Measurements from ENCODE around the gene MDC1. TPM values are rescaled to one million over a fixed set of nuclear protein-coding genes. Genes with fewer than 3 reads are reported as not detected.
A peak's percentile ranks its signal among the peaks of the same experiment; 100 is the strongest.

The MDC1 gene
- total RNA-seq, 1 donor from 2014 or later, result 23.1 TPM

- DNase-seq (ENCODE audit: low spot score), result no peak
Measured at GRCh38 chr6:30749554-30750378, 32.7 kb upstream of the MDC1 start.

GRCh38 chr6:30748851-30749540, 31.9 kb upstream of the MDC1 start:
- intact Hi-C loops (cut with DNase I), result no loop called here
- no peak for DNase-seq (ENCODE audit: low spot score)

More at GRCh38 chr6:30749554-30750378, 32.7 kb upstream of the MDC1 start:
- intact Hi-C loops (cut with DNase I), result no loop called here

GRCh38 chr6:30747902-30748769, 31.1 kb upstream of the MDC1 start:
- intact Hi-C loops (cut with DNase I), result loop anchor here (2.0 kb wide), 1 partner anchor 135 kb away; no protein-coding TSS in a partner anchor
- DNase-seq (ENCODE audit: low spot score), result no peak

DNA sequence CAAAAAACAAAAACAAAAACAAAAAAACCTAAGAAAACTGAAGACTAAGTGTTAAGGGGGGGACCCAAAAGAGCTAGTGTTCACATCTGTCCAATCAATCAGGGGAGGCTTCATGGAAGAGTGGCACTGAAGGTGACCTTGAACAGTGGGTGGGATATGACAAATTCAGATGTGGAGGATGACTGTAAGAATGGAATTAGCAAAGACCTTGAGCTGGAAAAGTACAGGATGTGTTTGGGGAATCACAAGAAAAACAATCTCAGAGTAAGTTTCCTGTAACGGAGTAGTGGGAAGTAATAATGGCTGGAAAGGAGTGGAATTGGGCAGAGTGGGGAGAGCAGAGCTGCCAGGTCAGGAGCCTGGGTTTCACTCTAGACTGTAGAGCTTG, 30.2 kb upstream of the MDC1 start:
- DNase-seq (ENCODE audit: low spot score), result no peak
- intact Hi-C loops (cut with DNase I), result loop anchor here (2.0 kb wide), 1 partner anchor 136 kb away; no protein-coding TSS in a partner anchor

- intact Hi-C loops (cut with DNase I), result loop anchor here (5.0 kb wide), 1 partner anchor 78 kb away; no protein-coding TSS in a partner anchor
- DNase-seq (ENCODE audit: low spot score), result peak; percentile 97
Measured at GRCh38 chr6:30744054-30744805, 27.1 kb upstream of the MDC1 start, which contains the start of gene IER3. IER3 (minus strand) TSS chr6:30744547; CDS start chr6:30744518, 29 bp downstream.

DNA sequence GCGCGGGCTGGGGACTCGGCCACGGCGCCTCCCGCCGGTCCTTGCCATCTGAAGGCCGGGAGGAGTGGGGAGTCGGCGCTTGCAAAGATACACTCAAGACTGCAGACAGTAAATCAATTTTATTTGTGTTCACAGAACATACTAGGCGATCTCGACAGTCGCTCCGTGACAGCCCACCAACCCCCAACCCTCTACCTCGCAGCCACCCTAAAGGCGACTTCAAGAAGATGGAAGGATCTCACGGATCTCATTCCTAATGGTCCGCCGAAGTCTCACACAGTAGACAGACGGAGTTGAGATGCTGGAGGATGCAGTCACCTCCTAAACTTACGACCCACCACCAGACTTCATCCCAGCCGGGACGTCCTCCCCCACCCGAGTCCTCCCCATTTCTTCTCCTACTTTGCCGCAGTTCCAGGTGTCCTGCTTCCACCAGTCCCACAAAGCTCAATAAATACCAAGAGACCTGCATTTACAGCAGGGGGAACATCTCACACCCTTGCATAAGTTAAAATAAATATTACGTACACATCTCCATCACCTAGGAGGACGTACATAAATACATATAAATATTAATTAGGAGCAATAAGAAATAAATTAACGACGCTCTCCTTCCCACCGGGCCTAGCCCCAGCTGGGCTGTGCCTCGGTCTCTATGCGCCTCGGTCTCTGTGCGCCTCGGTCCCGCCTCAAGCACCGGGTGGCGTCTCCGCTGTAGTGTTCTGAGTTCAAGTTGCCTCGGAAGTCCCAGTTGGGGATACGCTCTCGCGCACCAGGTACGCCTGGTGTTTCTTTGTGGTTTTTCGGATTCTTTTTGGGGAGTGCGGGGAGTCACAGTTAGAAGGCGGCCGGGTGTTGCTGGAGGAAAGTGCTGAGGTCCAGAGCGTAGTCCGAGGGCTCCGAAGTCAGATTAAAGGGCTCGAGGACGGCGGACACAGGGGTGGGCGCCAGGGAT, 26.3 kb upstream of the MDC1 start:
- intact Hi-C loops (cut with DNase I), result loop anchor here (2.0 to 5.0 kb wide), 4 partner anchors 23 to 79 kb away; partner anchors contain the start of genes PPP1R18 and TUBB
- DNase-seq (ENCODE audit: low spot score), result no peak

DNA sequence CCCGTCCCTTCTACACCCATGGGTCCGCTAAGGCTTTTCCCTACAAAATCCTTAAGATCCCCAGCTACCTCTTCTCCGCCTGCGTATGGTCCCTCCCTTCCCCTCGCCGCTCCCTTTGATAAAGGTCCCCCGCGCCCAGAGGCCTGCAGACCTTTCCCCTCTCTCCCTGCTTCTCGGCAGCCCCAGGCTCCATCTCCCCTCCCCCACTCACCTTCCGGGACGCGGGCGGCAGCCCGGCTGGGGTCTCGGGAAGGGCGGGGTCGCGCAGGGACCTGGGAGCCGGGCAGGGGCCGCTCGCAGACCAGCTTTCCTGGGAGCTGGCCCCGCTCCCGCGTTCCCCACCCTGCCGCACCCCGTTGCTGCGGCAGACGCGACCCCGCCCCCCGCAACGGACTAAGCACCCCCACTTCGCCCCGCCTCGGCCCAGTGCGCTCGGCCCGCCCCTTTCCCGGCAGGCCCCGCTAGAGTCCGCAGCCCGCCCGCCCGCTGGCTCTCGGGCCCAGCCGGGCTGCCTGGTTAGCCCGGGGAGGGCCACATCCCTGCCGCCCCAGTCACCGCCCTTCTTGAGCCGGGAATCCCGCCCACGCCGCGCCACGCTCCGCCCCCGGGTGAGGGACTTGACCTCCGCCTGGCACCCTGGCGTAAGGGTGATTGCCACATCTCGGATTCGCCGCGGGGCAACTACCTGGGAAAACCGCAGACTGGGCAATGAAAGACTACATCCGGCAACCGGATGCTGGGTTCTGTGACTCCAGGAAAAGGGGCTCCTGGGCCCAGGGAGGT, 25.4 kb upstream of the MDC1 start, which contains the start of gene FLOT1:
FLOT1 (minus strand) TSS at position 372 of the 783 bp plus-strand sequence. CDS start 498 bp downstream, outside the sequence.
- intact Hi-C loops (cut with DNase I), result loop anchor here (2.0 to 5.0 kb wide), 4 partner anchors 22 to 80 kb away; partner anchors contain the start of genes PPP1R18 and TUBB

GRCh38 chr6:30741789-30742315, 24.8 kb upstream of the MDC1 start:
- DNase-seq (ENCODE audit: low spot score), result no peak
- intact Hi-C loops (cut with DNase I), result loop anchor here (2.0 to 5.0 kb wide), 4 partner anchors 21 to 80 kb away; partner anchors contain the start of genes PPP1R18 and TUBB

More for the DNA sequence above, 25.4 kb upstream of the MDC1 start, which contains the start of gene FLOT1:
- DNase-seq (ENCODE audit: low spot score), result peak; percentile 99

DNA sequence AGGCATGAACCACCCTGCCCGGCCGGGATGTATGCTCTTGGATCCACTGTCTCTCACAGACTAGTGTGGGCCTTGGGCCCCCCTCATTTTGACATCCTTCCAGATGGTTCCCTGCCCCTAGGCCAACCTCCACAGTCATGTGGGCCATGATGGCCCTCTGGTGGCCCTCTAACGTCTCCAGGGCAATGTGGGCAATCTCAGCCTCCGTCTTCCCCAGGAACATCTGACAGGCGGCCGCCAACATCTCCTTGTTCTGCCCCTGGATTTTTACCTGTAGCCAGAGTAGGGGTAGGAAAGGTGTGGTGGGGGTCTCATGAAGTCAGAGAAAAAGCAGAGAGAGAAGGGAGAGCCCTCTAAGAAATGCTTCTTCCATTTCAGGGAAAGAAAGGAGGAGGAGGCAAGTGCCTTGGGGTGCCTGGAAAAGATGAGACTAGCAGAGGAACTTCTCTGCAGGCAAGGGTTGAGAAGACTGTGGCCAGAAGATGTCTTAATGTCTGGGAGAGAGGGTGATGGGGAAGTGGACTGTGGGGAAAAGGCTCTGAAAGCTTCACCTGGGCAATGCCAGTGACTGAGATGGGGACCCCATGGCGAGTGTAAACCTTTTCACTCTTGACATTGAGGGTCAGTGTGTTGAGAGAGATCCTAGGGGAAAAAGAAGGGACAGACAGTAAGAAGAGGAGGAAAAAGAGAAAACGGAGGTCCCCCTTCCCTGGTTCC, 24.1 kb upstream of the MDC1 start:
- DNase-seq (ENCODE audit: low spot score), result no peak
- intact Hi-C loops (cut with DNase I), result loop anchor here (5.0 kb wide), 1 partner anchor 81 kb away; no protein-coding TSS in a partner anchor

DNA sequence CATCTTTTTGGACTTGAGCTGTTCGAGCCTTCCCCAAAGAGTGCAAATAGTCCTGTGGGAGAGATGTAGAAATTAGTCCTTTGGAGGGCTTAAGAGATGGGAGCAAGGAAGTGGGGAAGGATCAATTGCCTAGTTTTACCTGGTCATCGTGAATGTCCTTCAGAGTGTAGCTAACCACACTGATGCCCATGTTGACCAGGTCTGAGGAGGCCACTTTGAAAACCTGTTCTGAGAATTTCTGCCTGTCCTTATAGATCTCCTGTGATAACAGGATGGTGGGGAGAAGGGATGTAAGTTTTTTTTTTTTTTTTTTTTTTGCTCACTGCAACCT, 23.4 kb upstream of the MDC1 start:
- no peak for DNase-seq (ENCODE audit: low spot score)
- intact Hi-C loops (cut with DNase I), result loop anchor here (5.0 kb wide), 1 partner anchor 82 kb away; no protein-coding TSS in a partner anchor

GRCh38 chr6:30738532-30738931, 21.5 kb upstream of the MDC1 start:
- intact Hi-C loops (cut with DNase I), result no loop called here
- DNase-seq (ENCODE audit: low spot score), result no peak

DNA sequence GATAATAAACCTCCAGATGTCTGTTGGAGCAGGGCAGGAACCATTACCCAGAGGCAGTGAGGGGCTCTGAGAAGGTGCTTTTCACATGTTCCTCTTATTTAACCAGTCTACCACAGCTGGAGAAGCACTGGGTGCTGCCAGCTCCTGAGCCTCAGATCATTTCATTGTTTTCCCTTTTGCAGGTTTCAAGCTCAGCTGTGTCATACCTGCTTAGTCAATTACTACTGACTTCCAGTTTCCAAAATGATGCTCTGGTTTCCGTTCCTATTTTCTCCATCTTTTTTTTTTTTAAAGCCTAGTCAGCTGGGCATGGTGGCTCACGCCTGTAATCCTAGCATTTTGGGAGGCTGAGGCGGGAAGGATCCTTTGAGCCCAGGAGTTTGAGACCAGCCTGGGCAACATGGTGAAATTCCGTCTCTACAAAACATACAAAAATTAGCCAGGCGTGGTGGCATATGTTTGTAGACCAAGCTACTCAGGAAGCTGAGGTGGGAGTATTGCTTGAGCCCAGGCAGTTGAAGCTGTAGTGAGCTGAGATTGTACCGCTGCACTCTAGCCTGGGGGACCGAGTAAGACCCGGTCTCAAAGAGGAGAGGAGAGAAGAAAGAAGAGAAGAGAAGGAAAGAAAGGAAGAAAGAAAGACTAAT, 18.7 kb upstream of the MDC1 start:
- intact Hi-C loops (cut with DNase I), result no loop called here

DNA sequence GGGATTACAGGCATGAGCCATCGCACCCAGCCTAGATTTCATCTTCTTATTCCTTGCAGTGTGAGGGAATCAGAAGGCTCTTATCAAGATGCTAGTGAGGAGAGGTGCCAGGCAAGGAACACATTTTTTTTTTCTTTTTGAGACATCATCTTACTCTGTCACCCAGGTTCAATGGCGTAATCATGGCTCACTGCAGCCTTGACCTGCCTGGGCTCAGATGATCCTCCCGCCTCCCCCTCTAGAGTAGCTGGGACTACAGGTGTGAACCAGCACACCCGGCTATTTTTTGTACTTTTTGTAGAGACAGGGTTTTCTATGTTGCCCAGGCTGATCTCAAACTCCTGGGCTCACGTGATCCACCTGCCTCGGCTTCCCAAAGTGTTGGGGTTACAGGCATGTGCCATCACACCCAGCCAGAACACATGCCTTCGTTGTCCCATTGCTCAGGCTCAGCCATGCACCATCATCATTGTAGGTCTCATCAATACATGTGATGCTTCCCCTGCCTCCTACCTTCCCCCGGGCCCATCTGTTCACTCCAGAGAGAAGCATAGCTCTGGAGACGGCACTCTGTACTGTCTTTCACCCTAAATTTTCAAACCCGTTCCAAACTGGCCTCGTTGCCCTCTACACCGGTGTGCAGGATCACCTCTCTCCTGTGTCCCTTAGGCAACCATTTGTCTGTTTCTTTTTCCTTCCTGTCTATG, 15.3 kb upstream of the MDC1 start:
- intact Hi-C loops (cut with DNase I), result no loop called here
- DNase-seq (ENCODE audit: low spot score), result no peak

More for the DNA sequence above, 18.7 kb upstream of the MDC1 start:
- DNase-seq (ENCODE audit: low spot score), result no peak

DNA sequence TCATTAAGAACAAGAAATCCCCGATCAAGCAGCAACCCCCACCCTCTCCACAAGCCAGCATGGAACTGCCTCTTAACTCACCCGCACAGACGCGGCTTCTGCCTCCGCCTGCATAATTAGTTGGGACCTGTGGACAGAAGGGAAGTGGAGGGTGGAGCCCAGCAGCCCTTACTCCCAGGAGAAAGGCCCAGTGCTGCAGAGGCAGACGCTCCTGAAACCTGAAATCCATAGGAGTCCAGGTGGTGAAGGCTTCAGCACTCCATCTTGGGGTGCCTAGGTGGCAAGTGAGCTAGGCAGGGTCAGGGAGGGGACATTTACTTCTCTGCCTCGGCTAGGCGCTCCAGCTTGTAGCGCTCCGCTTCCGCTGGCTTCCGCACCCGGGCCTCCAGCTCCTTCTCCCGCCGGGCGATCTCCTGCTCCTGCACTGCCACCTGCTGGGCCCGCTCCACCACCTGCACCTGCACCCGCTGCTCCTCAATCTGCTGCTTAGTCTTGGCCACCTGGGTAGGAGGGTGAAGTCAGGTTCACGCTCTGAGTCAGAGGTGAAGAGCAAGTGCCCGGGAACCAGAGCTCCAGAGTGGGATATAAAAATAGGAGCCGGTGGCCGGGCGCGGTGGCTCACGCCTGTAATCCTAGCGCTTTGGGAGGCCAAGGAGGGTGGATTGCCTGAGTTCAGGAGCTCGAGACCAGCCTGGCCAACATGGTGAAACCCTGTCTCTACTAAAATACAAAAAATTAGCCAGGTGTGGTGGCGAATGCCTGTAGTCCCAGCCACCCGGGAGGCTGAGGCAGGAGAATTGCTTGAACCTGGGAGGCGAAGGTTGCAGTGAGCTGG, 13.7 kb upstream of the MDC1 start:
- DNase-seq (ENCODE audit: low spot score), result peak; percentile 86
- intact Hi-C loops (cut with DNase I), result no loop called here

Data from cardiac septum (tissue), 1 donor.